K562 (cell line): ENCODE results near the gene CHCT1. TPM values are rescaled to one million over a fixed set of nuclear protein-coding genes. Genes with fewer than 3 reads are reported as not detected.
A peak's percentile ranks its signal among the peaks of the same experiment; 100 is the strongest.

Experiments used
- ETV5 ChIP-seq: sonication (generic); formaldehyde crosslinking; IDR thresholded peaks from 2 replicates; pipeline ENCODE4 v1.4.0; 2020; ENCODE audit warnings: low read depth, mild to moderate bottlenecking, missing genetic modification reagents
- HNRNPH1 ChIP-seq: fragments of 200-400 bp; formaldehyde crosslinking; optimal IDR thresholded peaks from 2 replicates; pipeline ENCODE3; 2017; ENCODE audit warnings: low read depth, mild to moderate bottlenecking, low read length, moderate library complexity
- LEF1 ChIP-seq: fragments of 450-650 bp; IDR thresholded peaks from 2 replicates; pipeline ENCODE4 v1.6.1; 2016; ENCODE audit warnings: mild to moderate bottlenecking
- PHF21A ChIP-seq: fragments of 450-650 bp; IDR thresholded peaks from 2 replicates; pipeline ENCODE4 v1.6.1; 2017; ENCODE audit warnings: low read depth, borderline replicate concordance
- RFX7 ChIP-seq: fragments of 250-450 bp; sonication (Bioruptor Pico); IDR thresholded peaks from 2 replicates; pipeline ENCODE4 v1.5.1; 2021; ENCODE audit warnings: mild to moderate bottlenecking
- TAF7 ChIP-seq: fragments of 450-650 bp; IDR thresholded peaks from 2 replicates; pipeline ENCODE4 v1.6.1; 2016; ENCODE audit warnings: missing genetic modification characterization, missing compliant biosample characterization
- ZBED1 ChIP-seq: IDR thresholded peaks from 2 replicates; pipeline ENCODE4 v1.6.1; 2014
- polyA plus RNA-seq, 8 experiments: library from polyadenylated mRNA; depleted of rRNA in 4 of 8; stranded (reverse) in 5 of 8; unstranded in 3 of 8; fragments of >200 nt; fragmentation: Nextera tagmentation in 2 of 8; fragmentation: Illumina TruSeq in 1 of 8; extraction: Ambion mirVana in 2 of 8; extraction: Trizol in 1 of 8; gene quantifications; 2 replicates each; pipeline versions ENCODE4 v1.2.1 to v1.2.3, GENCODE V29; 2011 to 2014; ENCODE audit warnings: inconsistent platforms in 1 of 8, missing spikeins in 1 of 8
- total RNA-seq, 7 experiments: library from RNA; depleted of rRNA in 6 of 7; stranded (reverse); fragments of >200 nt in 6 of 7; fragmentation: Illumina TruSeq in 2 of 7; extraction: Trizol in 2 of 7; gene quantifications; 2 replicates each; pipeline versions ENCODE4 v1.2.1 to v1.2.3, GENCODE V29; 2011 to 2021; ENCODE audit warnings: low replicate concordance in 1 of 7
- TF ChIP-seq, protein P1 (sequence below), 2 experiments: fragments of 450-650 bp; formaldehyde crosslinking in 1 of 2; IDR thresholded peaks; 2 replicates each; pipeline versions ENCODE4 v1.4.0 to v1.6.1; 2014 to 2020; ENCODE audit warnings: mild to moderate bottlenecking in 2 of 2, borderline replicate concordance in 1 of 2, low read depth in 1 of 2
- TF ChIP-seq, protein P2 (sequence below): sonication (generic); formaldehyde crosslinking; IDR thresholded peaks from 2 replicates; pipeline ENCODE4 v1.5.0; 2020; ENCODE audit warnings: missing genetic modification reagents
- TF ChIP-seq, protein P3 (sequence below): fragments of 450-650 bp; IDR thresholded peaks from 2 replicates; pipeline ENCODE4 v1.6.1; 2018; ENCODE audit not compliant: partially characterized antibody

The CHCT1 gene
- total and polyA plus RNA-seq, 9 of the 15 experiments (the other 6 are each of a cell fraction or from before 2014, with no cell fraction given), result not detected

GRCh38 chr17:60392042-60392844, 30.0 kb upstream of the CHCT1 start, which contains the start of gene USP32 (continued):
- TF ChIP-seq, protein P1, sequence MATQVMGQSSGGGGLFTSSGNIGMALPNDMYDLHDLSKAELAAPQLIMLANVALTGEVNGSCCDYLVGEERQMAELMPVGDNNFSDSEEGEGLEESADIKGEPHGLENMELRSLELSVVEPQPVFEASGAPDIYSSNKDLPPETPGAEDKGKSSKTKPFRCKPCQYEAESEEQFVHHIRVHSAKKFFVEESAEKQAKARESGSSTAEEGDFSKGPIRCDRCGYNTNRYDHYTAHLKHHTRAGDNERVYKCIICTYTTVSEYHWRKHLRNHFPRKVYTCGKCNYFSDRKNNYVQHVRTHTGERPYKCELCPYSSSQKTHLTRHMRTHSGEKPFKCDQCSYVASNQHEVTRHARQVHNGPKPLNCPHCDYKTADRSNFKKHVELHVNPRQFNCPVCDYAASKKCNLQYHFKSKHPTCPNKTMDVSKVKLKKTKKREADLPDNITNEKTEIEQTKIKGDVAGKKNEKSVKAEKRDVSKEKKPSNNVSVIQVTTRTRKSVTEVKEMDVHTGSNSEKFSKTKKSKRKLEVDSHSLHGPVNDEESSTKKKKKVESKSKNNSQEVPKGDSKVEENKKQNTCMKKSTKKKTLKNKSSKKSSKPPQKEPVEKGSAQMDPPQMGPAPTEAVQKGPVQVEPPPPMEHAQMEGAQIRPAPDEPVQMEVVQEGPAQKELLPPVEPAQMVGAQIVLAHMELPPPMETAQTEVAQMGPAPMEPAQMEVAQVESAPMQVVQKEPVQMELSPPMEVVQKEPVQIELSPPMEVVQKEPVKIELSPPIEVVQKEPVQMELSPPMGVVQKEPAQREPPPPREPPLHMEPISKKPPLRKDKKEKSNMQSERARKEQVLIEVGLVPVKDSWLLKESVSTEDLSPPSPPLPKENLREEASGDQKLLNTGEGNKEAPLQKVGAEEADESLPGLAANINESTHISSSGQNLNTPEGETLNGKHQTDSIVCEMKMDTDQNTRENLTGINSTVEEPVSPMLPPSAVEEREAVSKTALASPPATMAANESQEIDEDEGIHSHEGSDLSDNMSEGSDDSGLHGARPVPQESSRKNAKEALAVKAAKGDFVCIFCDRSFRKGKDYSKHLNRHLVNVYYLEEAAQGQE (IDR thresholded peaks at IDR 0.05; ENCODE audit: borderline replicate concordance), result peak; percentile 91
- TF ChIP-seq, protein P1 (CRISPR knock-in tag; IDR thresholded peaks at IDR 0.05; ENCODE audit: low read depth), result 0 out of 2 replicates have a peak, but pooled peaks have one; percentile 53
- TF ChIP-seq, protein P2, sequence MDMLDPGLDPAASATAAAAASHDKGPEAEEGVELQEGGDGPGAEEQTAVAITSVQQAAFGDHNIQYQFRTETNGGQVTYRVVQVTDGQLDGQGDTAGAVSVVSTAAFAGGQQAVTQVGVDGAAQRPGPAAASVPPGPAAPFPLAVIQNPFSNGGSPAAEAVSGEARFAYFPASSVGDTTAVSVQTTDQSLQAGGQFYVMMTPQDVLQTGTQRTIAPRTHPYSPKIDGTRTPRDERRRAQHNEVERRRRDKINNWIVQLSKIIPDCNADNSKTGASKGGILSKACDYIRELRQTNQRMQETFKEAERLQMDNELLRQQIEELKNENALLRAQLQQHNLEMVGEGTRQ, result peak; percentile 82
- TF ChIP-seq RFX7 (CRISPR knock-in tag) (no peak), HNRNPH1 (no peak), ZBED1 (0 out of 2 replicates have a peak, but pooled peaks have one; percentile 40), LEF1 (peak; percentile 74), PHF21A (peak; percentile 11; the same call in 1 of the 2 replicates), TAF7 (peak; percentile 79), ETV5 (CRISPR knock-in tag) (peak; percentile 98)
- TF ChIP-seq, protein P3, sequence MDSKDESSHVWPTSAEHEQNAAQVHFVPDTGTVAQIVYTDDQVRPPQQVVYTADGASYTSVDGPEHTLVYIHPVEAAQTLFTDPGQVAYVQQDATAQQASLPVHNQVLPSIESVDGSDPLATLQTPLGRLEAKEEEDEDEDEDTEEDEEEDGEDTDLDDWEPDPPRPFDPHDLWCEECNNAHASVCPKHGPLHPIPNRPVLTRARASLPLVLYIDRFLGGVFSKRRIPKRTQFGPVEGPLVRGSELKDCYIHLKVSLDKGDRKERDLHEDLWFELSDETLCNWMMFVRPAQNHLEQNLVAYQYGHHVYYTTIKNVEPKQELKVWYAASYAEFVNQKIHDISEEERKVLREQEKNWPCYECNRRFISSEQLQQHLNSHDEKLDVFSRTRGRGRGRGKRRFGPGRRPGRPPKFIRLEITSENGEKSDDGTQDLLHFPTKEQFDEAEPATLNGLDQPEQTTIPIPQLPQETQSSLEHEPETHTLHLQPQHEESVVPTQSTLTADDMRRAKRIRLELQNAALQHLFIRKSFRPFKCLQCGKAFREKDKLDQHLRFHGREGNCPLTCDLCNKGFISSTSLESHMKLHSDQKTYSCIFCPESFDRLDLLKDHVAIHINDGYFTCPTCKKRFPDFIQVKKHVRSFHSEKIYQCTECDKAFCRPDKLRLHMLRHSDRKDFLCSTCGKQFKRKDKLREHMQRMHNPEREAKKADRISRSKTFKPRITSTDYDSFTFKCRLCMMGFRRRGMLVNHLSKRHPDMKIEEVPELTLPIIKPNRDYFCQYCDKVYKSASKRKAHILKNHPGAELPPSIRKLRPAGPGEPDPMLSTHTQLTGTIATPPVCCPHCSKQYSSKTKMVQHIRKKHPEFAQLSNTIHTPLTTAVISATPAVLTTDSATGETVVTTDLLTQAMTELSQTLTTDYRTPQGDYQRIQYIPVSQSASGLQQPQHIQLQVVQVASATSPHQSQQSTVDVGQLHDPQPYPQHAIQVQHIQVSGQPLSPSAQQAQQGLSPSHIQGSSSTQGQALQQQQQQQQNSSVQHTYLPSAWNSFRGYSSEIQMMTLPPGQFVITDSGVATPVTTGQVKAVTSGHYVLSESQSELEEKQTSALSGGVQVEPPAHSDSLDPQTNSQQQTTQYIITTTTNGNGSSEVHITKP, result peak; percentile 59
